Ovary (tissue), 3 donors: Measurements from ENCODE around the gene DCBLD1.

Experiments
- CTCF ChIP-seq, 3 donors: fragments of 450-650 bp in 2 of 3; fragments of 200-600 bp in 1 of 3; IDR thresholded peaks; one replicate each; pipeline versions ENCODE4 v1.5.1 to v1.8.0; 2016 to 2022; ENCODE audit warnings: antibody characterized with exemption in 3 of 3, mild to moderate bottlenecking in 1 of 3
- EP300 ChIP-seq: sonication (generic); formaldehyde crosslinking; IDR thresholded peaks from one replicate; pipeline ENCODE4 v1.6.1; 2017; ENCODE audit warnings: antibody characterized with exemption
- POLR2A ChIP-seq: fragments of 450-650 bp; IDR thresholded peaks from one replicate; pipeline ENCODE4 v1.6.1; 2017; ENCODE audit warnings: antibody characterized with exemption, mild to moderate bottlenecking, moderate library complexity
- donor health status: DM: no; HTN: no; CAD: no.

GRCh38 chr6:117559299-117559698, 76.8 kb downstream of the DCBLD1 start:
- TF ChIP-seq CTCF (IDR thresholded peaks at IDR 0.05): no peak
- TF ChIP-seq POLR2A: no peak
- no peak for TF ChIP-seq EP300
